Measurements from ENCODE around the gene CAPZB.

Gene CAPZB

DNA sequence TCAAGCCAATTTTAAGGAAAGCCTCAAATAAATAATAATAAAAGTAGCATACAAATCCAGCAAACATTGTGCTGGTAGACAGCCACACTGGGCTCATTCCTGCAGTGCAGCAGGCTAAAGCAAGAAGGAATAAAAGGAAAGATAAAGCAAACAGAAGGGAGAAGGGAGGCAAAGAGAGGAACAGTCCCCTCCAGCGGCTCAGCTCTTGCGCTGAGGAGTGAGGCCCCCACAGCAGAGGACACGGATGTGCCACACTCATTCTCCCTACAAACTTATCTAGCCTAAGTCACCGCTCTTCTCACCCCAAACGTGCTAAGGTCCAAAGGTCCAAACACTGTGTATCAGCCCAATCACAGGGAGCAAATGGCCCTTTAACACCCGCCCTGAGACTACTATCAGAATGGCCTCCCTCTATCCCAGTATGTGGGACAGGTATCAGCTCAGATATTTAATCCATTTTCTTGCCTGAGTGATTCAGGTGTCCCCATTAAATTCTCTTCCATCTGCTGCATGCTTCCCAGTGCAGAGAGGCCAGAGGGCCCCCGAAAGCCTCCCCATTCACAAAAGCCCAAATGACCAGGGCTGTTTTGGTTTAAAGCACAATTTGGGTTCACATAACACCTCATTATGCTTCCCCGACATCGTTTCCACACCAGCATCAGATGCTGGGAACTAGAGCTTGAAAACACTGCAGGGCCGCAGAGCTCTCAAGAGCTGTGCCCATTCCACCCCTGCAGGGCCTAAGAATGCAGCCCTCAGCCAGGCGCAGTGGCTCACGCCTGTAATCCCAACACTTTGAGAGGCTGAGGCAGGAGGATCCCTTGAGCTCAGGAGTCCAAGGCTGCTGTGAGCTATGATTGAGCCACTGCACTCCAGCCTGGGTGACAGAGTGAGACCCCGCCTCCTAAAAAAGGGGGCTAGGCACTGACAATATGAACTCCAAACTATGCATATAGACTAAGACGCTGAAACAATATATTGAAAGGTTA lies 17.8 kb downstream of the CAPZB start:
- DNase-seq, result no peak

- DNase-seq, result no peak
Measured at GRCh38 chr1:19466112-19466561, 19.2 kb downstream of the CAPZB start.

DNA sequence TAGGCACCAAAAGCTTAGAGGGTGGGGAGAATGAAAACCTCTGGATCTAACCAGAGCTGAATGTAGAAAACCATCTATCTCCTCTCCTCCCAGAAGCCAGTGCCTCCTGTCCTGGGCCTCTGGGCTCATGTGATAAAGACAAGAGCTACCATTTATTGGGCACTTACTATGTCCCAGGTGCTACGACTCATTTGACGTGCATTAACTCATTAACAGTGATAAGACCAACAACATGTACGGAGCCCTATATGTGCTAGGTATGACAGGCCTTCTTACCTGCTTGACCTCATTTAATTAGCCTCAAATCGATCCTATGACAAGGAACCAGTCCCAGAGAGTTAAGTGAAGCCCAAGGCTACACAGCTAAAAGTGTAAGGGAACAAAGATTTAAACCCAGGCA lies 19.7 kb downstream of the CAPZB start:
- no peak for DNase-seq

GRCh38 chr1:19465123-19465522 lies 20.2 kb downstream of the CAPZB start:
- no peak for DNase-seq

DNA sequence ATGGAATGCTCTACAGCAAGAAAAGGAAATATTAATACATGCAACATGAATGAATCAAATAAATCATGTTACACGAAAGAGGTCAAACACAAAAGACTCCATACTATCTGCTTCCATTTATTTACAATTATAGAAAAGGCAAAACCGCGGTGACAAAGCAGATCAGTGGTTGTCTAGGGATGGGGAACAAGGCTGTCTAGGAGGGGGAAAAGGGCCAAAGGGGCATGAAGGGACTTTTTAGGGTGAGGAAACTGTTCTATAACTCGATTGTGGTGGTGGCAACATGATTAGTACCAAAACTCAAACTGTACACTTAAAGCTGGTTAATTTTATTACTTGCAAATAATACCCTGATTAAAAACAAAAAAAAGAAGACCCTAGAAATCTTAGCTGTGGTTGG lies 20.6 kb downstream of the CAPZB start:
- DNase-seq, result no peak

GRCh38 chr1:19463504-19463803 lies 21.9 kb downstream of the CAPZB start:
- DNase-seq, result no peak

DNA sequence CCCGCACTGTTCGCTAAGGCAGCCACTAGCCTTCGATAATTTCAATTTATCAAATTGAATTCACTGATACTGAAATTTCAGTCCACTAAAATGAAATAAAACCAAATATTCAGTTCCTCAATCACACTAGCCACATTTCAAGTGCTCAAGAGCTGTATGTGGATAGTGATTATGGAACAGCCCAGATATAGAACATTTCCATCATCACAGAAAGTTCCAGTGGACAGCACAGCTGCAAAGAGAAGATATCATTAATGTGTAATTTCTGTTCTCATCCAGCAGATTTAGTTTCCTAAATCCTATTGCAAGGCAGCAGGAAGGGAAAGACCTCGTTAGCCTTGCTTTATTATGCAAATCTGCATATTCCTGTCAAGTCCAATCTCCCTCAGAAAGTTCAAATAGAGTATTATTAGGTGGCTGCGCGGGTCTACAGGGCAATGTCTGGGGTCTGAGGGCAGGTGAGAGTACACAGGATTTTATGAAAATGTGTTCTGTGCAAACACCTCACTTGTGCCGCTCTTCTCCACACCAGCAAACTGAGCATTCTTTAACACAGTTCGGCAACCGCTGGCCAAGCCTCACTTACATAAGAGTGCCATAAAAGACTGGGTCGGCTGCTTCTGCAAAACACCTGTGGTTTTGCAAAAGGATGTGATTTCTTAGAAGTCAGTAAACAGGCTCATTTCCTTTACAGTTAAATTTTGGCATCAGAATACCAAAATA lies 22.4 kb downstream of the CAPZB start:
- no peak for DNase-seq

DNA sequence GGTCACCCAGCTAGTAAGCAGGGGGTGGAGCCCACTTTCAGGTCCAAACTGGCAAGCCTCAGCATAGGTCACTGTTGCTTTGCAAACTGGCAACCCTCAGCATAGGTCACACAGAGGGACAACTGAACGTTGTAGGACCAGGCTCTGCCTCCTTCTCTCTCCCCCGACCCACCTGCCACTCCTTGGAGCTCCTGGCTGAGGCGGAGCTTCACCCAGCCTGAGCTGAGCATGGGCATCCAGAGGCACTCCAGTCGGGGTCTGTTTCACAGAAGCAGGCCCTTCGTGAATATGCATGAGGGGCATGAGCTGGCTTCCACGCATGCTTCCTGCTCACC lies 24.2 kb downstream of the CAPZB start:
- DNase-seq, result no peak

- no peak for DNase-seq
Measured at GRCh38 chr1:19460535-19461219, 24.7 kb downstream of the CAPZB start.

DNA sequence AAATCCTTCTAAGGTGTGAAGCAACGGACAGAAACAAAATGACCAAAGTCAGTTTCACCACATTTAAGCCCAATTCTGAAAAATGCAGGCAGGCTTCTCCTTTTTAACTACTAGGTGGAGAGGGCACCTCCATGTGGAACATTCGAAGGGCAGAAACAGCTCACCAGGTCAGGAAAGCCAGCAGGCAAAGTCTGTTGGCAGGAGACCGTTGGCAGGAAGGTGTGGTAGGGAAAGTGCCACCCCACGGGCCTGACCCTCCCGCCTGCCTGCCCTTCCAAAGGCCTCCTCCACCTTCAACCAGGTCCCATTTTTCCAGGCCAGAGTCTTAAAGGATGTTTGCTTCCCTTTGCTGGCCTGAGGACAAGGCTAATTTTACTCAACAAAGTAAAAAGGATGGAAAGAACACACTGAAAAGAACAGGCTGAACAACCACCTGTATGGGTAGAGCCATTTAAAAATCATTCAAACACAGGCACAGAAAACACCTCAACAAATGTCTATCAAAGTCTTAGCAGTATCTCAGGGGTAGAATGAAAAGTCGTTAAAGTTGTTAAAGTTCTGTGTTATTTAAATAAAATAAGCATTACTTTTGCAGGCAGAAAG lies 26.4 kb downstream of the CAPZB start:
- no peak for DNase-seq

DNA sequence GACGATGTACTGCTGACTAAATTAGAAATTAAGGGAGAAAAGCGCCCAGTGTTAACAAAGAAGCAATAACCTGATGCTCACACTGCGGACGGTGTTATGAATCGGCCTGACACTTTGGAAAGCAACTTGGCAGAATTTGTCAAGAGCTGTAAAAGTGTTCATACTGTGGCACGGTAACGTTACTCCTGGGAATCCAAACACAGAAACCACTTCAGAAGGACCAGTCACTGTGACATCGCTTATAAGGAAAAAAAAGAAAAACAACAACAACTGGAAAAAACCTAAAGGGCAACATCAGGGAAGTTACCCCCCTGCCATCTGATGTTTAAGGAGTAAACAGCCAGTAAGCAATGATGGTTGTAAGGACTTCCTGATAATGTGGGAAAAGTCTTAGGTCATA lies 27.7 kb downstream of the CAPZB start:
- DNase-seq, result no peak

- DNase-seq, result no peak
Measured at GRCh38 chr1:19456968-19457441, 28.3 kb downstream of the CAPZB start.

GRCh38 chr1:19455353-19455752 lies 30.0 kb downstream of the CAPZB start:
- no peak for DNase-seq

- no peak for DNase-seq
Measured at GRCh38 chr1:19454265-19455146, 30.8 kb downstream of the CAPZB start.

DNA sequence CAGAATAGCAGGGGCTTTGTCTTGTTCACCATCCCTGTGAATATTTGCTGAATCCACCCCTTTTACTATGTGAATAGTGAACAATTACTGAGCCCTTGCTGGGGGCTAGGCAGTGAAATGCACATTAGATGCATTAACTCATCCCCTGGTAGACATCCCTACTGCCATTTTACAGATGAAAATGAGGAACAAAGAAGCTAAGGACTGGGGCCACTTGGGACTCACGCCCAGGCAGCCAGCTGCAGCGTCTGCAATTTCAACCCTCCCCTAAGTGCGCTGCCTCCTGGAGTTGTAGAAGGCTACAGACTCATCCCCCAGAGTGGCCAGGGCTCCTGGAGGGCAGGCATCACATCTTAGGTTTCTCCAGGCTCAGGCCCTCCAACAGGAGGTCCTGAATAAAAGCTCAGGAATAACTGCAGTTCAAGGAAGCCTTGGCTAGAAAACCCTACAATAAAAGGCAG lies 31.6 kb downstream of the CAPZB start:
- no peak for DNase-seq

GRCh38 chr1:19452221-19452663 lies 33.1 kb downstream of the CAPZB start:
- no peak for DNase-seq

GRCh38 chr1:19450811-19451515 lies 34.4 kb downstream of the CAPZB start:
- no peak for DNase-seq

- no peak for DNase-seq
Measured at GRCh38 chr1:19449454-19450228, 35.7 kb downstream of the CAPZB start.

DNA sequence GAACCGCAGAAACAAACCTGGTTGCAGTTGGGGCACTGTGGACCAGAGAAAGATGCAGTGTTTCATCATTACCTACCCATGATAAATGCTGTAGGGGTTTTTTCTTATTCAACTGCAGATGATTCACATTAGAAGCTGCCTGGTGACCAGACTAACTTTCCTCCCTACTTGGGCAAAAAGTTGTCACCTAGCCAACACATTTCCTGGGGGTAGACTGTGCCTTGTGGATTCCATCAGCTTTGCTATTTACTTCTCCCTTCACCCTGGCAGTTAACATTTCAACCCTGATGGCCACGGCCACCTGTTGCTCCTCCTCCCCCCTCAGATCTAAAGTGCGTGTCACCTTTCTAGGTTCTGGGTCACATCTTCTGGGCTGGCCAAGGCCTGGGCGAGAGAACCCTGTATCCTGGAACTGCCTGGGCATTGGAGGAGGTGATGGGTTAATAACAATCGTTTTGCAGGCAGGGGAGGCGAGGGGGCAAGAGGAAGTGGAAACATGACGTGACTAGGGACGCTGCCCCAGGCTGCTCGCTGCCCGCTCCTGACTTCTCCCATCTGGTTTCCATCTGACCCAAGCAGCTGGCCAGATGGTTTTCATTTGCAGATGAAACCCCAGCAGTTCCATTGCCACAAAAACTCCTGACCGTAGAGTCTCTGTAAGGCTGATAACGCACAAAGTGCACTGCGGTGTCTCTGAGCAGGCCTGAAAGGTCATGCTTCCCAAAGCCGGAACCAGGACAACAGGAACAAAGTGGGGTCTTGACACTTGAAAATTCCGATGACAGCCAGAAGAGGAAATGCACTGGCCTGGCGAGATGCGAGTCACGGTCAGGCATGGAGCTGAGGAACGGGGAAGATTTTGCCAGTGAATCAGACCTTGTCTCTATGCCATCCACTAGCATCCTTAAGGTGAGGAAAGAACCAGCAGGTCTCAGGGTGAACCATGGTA lies 36.6 kb downstream of the CAPZB start:
- DNase-seq, result no peak
